A673 (cell line): ENCODE results near the gene RECQL5.

Experiments used
- EZH2 ChIP-seq: fragments of 200-600 bp; sonication (generic); IDR thresholded peaks from 2 replicates; pipeline ENCODE4 v1.6.1; 2017; ENCODE audit warnings: borderline replicate concordance, low read depth, mild to moderate bottlenecking, mixed read lengths, antibody characterized with exemption, low read length; ENCODE audit not compliant: poor library complexity, severe bottlenecking
- TF ChIP-seq, protein P1 (sequence below): fragments of 300-800, 200-600 bp; sonication (generic); conservative IDR thresholded peaks from 2 replicates; pipeline ENCODE4 v1.5.1; 2017; ENCODE audit warnings: low read depth, mild to moderate bottlenecking, antibody characterized with exemption, low read length, moderate library complexity, mixed read lengths

GRCh38 chr17:75658237-75658636 is 8.7 kb downstream of the RECQL5 start:
- no peak for TF ChIP-seq EZH2
- TF ChIP-seq, protein P1, sequence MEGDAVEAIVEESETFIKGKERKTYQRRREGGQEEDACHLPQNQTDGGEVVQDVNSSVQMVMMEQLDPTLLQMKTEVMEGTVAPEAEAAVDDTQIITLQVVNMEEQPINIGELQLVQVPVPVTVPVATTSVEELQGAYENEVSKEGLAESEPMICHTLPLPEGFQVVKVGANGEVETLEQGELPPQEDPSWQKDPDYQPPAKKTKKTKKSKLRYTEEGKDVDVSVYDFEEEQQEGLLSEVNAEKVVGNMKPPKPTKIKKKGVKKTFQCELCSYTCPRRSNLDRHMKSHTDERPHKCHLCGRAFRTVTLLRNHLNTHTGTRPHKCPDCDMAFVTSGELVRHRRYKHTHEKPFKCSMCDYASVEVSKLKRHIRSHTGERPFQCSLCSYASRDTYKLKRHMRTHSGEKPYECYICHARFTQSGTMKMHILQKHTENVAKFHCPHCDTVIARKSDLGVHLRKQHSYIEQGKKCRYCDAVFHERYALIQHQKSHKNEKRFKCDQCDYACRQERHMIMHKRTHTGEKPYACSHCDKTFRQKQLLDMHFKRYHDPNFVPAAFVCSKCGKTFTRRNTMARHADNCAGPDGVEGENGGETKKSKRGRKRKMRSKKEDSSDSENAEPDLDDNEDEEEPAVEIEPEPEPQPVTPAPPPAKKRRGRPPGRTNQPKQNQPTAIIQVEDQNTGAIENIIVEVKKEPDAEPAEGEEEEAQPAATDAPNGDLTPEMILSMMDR = no peak
